HepG2 (cell line): ENCODE results near the gene MB21D2. TPM values are rescaled to one million over a fixed set of nuclear protein-coding genes. Genes with fewer than 3 reads are reported as not detected.

Experiments
- ATAC-seq: fragments of 200-7000 bp; cut with Tn5 transposase; 3 replicates; pipeline ENCODE4 v1.9.1; 2020; ENCODE audit warnings: mild to moderate bottlenecking, moderate library complexity
- BruUV-seq: library from RNA; stranded (reverse); fragments of 400-500 nt; replicated peaks from 2 replicates; lab custom pipeline; 2021; lab: Mats Ljungman, UMichigan
- CTCF ChIA-PET: fragments of 300-600 bp; formaldehyde crosslinking; extraction: SDS; loops from one replicate; lab custom pipeline; 2021; ENCODE audit warnings: low total read pairs, inconsistent platforms, low intra/inter-chr PET ratio; lab: Yijun Ruan, JAX
- POLR2A ChIA-PET: fragments of 350-600 bp; sonication (Branson Sonifier 250); formaldehyde crosslinking; loops from one replicate; lab custom pipeline; 2020; ENCODE audit warnings: antibody characterized with exemption, inconsistent platforms; lab: Yijun Ruan, JAX
- DNase-seq: peaks from one replicate; pipeline ENCODE4 v3.0.0-alpha.2; 2015; ENCODE audit warnings: low spot score
- FAIRE-seq: peaks from 3 replicates; lab custom pipeline; 2011; peaks lifted over from hg19 to GRCh38; lab: Jason Lieb, UNC
- H2AFZ ChIP-seq: one replicate; pipeline ENCODE4 v1.6.1; 2011; ENCODE audit warnings: low read length, inconsistent platforms
- H3K27ac ChIP-seq: fragments of 300-600 bp; 3 replicates; pipeline ENCODE4 v1.8.0; 2011; ENCODE audit warnings: mixed run types, mild to moderate bottlenecking, mixed read lengths, low read length, inconsistent platforms; ENCODE audit not compliant: insufficient read depth; ENCODE audit errors: extremely low read length
- H3K27me3 ChIP-seq, 2 experiments: fragments of 200-600 bp in 1 of 2; 2 replicates in 1 of 2; 3 replicates in 1 of 2; pipeline versions ENCODE4 v1.6.0 to v1.8.0; 2011; ENCODE audit warnings: low read length in 2 of 2, mild to moderate bottlenecking in 2 of 2, moderate library complexity in 2 of 2, inconsistent platforms in 1 of 2; ENCODE audit not compliant: insufficient read depth in 2 of 2, control insufficient read depth in 1 of 2
- H3K36me3 ChIP-seq, 2 experiments: fragments of 200-600 bp in 1 of 2; replicated peaks in 1 of 2; 2 replicates in 1 of 2; 3 replicates in 1 of 2; pipeline versions ENCODE4 v1.5.1 to v1.8.0; 2011; ENCODE audit warnings: low read length in 2 of 2, inconsistent platforms in 1 of 2; ENCODE audit not compliant: insufficient read depth in 2 of 2, control insufficient read depth in 1 of 2
- H3K4me1 ChIP-seq: 2 replicates; pipeline ENCODE4 v1.5.1; 2012; ENCODE audit warnings: low read length, inconsistent platforms; ENCODE audit not compliant: insufficient read depth
- H3K4me2 ChIP-seq: 2 replicates; pipeline ENCODE4 v1.6.0; 2011; ENCODE audit warnings: low read depth, low read length, inconsistent platforms
- H3K4me3 ChIP-seq, 3 experiments: fragments of 200-600 bp in 1 of 3; sonication (generic), shearing (Covaris generic) in 1 of 3; replicated peaks in 1 of 3; 2 replicates each; pipeline ENCODE4 v1.5.1; 2011 to 2016; ENCODE audit warnings: low read length in 3 of 3, inconsistent platforms in 2 of 3, low read depth in 2 of 3, mild to moderate bottlenecking in 2 of 3, control low read depth in 1 of 3, mixed read lengths in 1 of 3; ENCODE audit not compliant: insufficient read depth in 1 of 3
- H3K79me2 ChIP-seq: one replicate; pipeline ENCODE4 v1.6.1; 2011; ENCODE audit warnings: low read length, inconsistent platforms; ENCODE audit not compliant: insufficient read depth
- H3K9ac ChIP-seq: 2 replicates; pipeline ENCODE4 v1.6.0; 2011; ENCODE audit warnings: mild to moderate bottlenecking, low read depth, low read length, inconsistent platforms; ENCODE audit not compliant: insufficient read depth
- H3K9me3 ChIP-seq: 2 replicates; pipeline ENCODE4 v1.5.1; 2012; ENCODE audit warnings: mild to moderate bottlenecking, low read length
- H4K20me1 ChIP-seq: 2 replicates; pipeline ENCODE4 v1.6.0; 2011; ENCODE audit warnings: inconsistent platforms, mild to moderate bottlenecking, low read length, moderate library complexity; ENCODE audit not compliant: insufficient read depth
- ATF7 ChIP-seq, 2 experiments: fragments of 450-650 bp in 1 of 2; sonication (generic) in 1 of 2; formaldehyde crosslinking in 1 of 2; IDR thresholded peaks; 2 replicates each; pipeline versions ENCODE4 v1.4.0 to v1.6.1; 2016 to 2020; ENCODE audit warnings: antibody characterized with exemption in 1 of 2, mild to moderate bottlenecking in 1 of 2, missing genetic modification reagents in 1 of 2
- FOXO1 ChIP-seq: sonication (generic); formaldehyde crosslinking; IDR thresholded peaks from 2 replicates; pipeline ENCODE4 v1.4.0; 2020; ENCODE audit warnings: missing genetic modification reagents
- GLI4 ChIP-seq: sonication (generic); formaldehyde crosslinking; IDR thresholded peaks from 2 replicates; pipeline ENCODE4 v1.5.1; 2020; ENCODE audit warnings: missing genetic modification reagents, mild to moderate bottlenecking, moderate library complexity, borderline replicate concordance
- ISX ChIP-seq: sonication (generic); formaldehyde crosslinking; conservative IDR thresholded peaks from 2 replicates; pipeline ENCODE4 v1.5.0; 2020; ENCODE audit warnings: missing genetic modification reagents
- MYNN ChIP-seq: sonication (generic); formaldehyde crosslinking; IDR thresholded peaks from 2 replicates; pipeline ENCODE4 v1.4.0; 2020; ENCODE audit warnings: mild to moderate bottlenecking, low read depth, missing genetic modification reagents
- SCMH1 ChIP-seq: sonication (generic); formaldehyde crosslinking; IDR thresholded peaks from 2 replicates; pipeline ENCODE4 v1.9.0; 2021; ENCODE audit warnings: missing genetic modification reagents, mild to moderate bottlenecking, borderline replicate concordance
- TEAD2 ChIP-seq: sonication (generic); formaldehyde crosslinking; IDR thresholded peaks from 2 replicates; pipeline ENCODE4 v1.9.0; 2021; ENCODE audit warnings: missing genetic modification reagents
- ZC3H13 ChIP-seq: sonication (generic); formaldehyde crosslinking; IDR thresholded peaks from 2 replicates; pipeline ENCODE4 v1.8.1; 2023; ENCODE audit warnings: mild to moderate bottlenecking, missing genetic modification reagents, moderate library complexity
- ZNF207 ChIP-seq: fragments of 450-650 bp; IDR thresholded peaks from 2 replicates; pipeline ENCODE4 v1.6.1; 2016; ENCODE audit warnings: antibody characterized with exemption, borderline replicate concordance
- ZNF292 ChIP-seq: sonication (generic); formaldehyde crosslinking; IDR thresholded peaks from 2 replicates; pipeline ENCODE4 v1.8.1; 2022; ENCODE audit warnings: mild to moderate bottlenecking, low read depth, missing genetic modification reagents, borderline replicate concordance
- ZNF589 ChIP-seq: sonication (generic); formaldehyde crosslinking; conservative IDR thresholded peaks from 2 replicates; pipeline ENCODE4 v1.8.0; 2022; ENCODE audit warnings: mild to moderate bottlenecking, moderate library complexity, missing genetic modification reagents
- ZNF644 ChIP-seq: IDR thresholded peaks from 2 replicates; pipeline ENCODE4 v1.6.1; 2016; ENCODE audit warnings: low read depth
- ZNF720 ChIP-seq: sonication (generic); formaldehyde crosslinking; IDR thresholded peaks from 2 replicates; pipeline ENCODE4 v1.4.0; 2020; ENCODE audit warnings: missing genetic modification reagents
- ZNF790 ChIP-seq: sonication (generic); formaldehyde crosslinking; IDR thresholded peaks from 2 replicates; pipeline ENCODE4 v1.8.0; 2022; ENCODE audit warnings: missing genetic modification reagents, mild to moderate bottlenecking, borderline replicate concordance
- WGBS: methylation state at CpG from one replicate; pipeline ENCODE4 v1.1.6; 2017; ENCODE audit warnings: low lambda C conversion rate; 5-methylcytosine and 5-hydroxymethylcytosine counted together
- in situ Hi-C: cut with HindIII; loops from 2 replicates; pipeline ENCODE4 v1.10.0; 2017; ENCODE audit warnings: low pct_unique_long_range_greater_than_20kb; ENCODE audit not compliant: extremely low pct_ligation_motif_present
- intact Hi-C: fragments of 100-400 bp; cut with micrococcal nuclease; formaldehyde crosslinking; loops from one replicate; pipeline ENCODE4 v1.10.0; 2022; ENCODE audit not compliant: unreplicated experiment
- polyA plus RNA-seq, 8 experiments: library from polyadenylated mRNA; depleted of rRNA in 3 of 8; stranded (reverse) in 7 of 8; unstranded in 1 of 8; fragments of >200 nt; fragmentation: Illumina TruSeq in 4 of 8; extraction: Trizol in 4 of 8; gene quantifications; 2 replicates each; pipeline versions ENCODE4 v1.2.1 to v1.2.3, GENCODE V29; 2011 to 2016; ENCODE audit warnings: low read depth in 4 of 8, missing spikeins in 1 of 8, mixed read lengths in 1 of 8; ENCODE audit not compliant: insufficient read depth in 1 of 8
- total RNA-seq, 5 experiments: library from RNA; depleted of rRNA; stranded (reverse); fragments of >200 nt; fragmentation: Illumina TruSeq; extraction: Trizol; gene quantifications; 2 replicates each; pipeline ENCODE4 v1.2.3, GENCODE V29; 2016; ENCODE audit warnings: low read depth in 1 of 5
- TF ChIP-seq, protein P1 (sequence below): sonication (generic); formaldehyde crosslinking; IDR thresholded peaks from 2 replicates; pipeline ENCODE4 v1.4.0; 2020; ENCODE audit warnings: missing genetic modification reagents
- TF ChIP-seq, protein P2 (sequence below): sonication (generic); formaldehyde crosslinking; IDR thresholded peaks from 2 replicates; pipeline ENCODE4 v1.5.1; 2020; ENCODE audit warnings: missing genetic modification reagents, mild to moderate bottlenecking, borderline replicate concordance
- TF ChIP-seq, protein P3 (sequence below): sonication (generic); formaldehyde crosslinking; IDR thresholded peaks from 2 replicates; pipeline ENCODE4 v1.5.0; 2020; ENCODE audit warnings: missing genetic modification reagents

Gene MB21D2
- total and polyA plus RNA-seq, 2 of the 13 experiments (the other 11 are each of a cell fraction or from before 2014, with no cell fraction given) = 0.90 to 1.6 TPM

DNA sequence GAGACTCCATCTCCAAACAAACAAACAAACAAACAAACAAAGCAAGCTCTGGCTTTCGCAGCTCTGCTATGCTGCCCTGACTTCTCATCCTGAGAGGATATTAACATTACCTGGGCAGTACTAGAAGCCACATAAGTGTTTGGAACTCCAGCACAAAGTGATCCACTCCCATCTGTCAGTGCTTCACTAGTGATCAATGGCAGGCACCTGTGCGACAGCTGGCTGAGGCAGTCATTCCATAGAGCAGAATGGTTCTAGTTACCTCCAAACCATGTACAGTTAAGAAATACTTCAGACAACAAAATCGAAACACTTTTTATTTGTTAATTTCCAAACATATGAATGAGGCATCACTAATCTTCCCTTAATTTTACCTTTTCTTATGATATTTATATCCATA lies 2.8 kb upstream of the MB21D2 start:
- Histone ChIP-seq H3K9ac (no peak overlapping the region), H3K4me3 (no peak overlapping the region), H3K27me3 (peaks cover 0 to 28% of the 10 kb centered on the region in 2 experiments; a peak in 2 of 5 replicates), H3K27ac (no peak overlapping the region), H3K4me2 (no peak overlapping the region), H4K20me1 (0 out of 2 replicates have a peak, but pooled peaks cover 8% of the 10 kb centered on the region), H2AFZ (no peak overlapping the region), H3K4me1 (peaks cover 16% of the 10 kb centered on the region), H3K79me2 (no peaks in the 10 kb centered on the region), H3K36me3 (no peaks in the 10 kb centered on the region), H3K9me3 (no peaks in the 10 kb centered on the region)
- intact Hi-C loops = no loop called here
- TF ChIP-seq TEAD2 (CRISPR knock-in tag) = no peak
- no peak for TF ChIP-seq SCMH1 (CRISPR knock-in tag)
- TF ChIP-seq, protein P1, sequence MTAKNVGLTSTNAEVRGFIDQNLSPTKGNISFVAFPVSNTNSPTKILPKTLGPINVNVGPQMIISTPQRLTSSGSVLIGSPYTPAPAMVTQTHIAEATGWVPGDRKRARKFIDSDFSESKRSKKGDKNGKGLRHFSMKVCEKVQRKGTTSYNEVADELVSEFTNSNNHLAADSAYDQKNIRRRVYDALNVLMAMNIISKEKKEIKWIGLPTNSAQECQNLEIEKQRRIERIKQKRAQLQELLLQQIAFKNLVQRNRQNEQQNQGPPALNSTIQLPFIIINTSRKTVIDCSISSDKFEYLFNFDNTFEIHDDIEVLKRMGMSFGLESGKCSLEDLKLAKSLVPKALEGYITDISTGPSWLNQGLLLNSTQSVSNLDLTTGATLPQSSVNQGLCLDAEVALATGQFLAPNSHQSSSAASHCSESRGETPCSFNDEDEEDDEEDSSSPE (CRISPR knock-in tag) = no peak
- TF ChIP-seq ISX (CRISPR knock-in tag) = no peak
- TF ChIP-seq ZNF207 = no peak
- ChIA-PET POLR2A (no interaction called here), CTCF (no interaction called here)
- in situ Hi-C loops = loop anchor here (25.0 kb wide), 1 partner anchor 667 kb away; the partner anchor contains the start of gene OPA1
- BruUV-seq = no TSS peak
- DNase-seq (no peak), ATAC-seq (no peak), FAIRE-seq (no peak)
- WGBS = 49% methylated on average over 3 of the region's 3 CpGs

DNA sequence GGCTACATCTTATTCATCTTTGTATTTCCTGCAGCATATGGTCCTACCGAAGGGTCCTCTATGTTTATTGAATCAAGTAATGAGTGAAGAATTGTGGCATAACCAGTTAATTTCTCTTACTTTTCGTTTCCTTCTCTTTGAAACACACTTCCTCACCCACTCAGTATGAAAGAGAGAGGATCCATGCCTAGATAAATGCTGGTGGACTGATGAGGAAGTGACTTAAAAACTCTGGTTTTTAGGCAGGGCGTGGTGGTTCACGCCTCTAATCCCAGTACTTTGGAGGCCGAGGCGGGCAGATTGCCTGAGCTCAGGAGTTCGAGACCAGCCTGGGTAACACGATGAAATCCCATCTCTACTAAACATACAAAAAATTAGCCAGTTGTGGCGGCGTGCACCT lies 2.2 kb upstream of the MB21D2 start:
- Histone ChIP-seq H3K36me3 (no peaks in the 10 kb centered on the region), H3K27me3 (peaks cover 0 to 28% of the 10 kb centered on the region in 2 experiments; a peak in 2 of 5 replicates), H3K79me2 (no peaks in the 10 kb centered on the region), H4K20me1 (0 out of 2 replicates have a peak, but pooled peaks cover 8% of the 10 kb centered on the region), H3K9ac (no peak overlapping the region), H2AFZ (no peak overlapping the region), H3K9me3 (no peaks in the 10 kb centered on the region), H3K4me2 (no peak overlapping the region), H3K4me1 (peaks cover 16% of the 10 kb centered on the region), H3K4me3 (no peak overlapping the region), H3K27ac (no peak overlapping the region)
- WGBS = 63% methylated on average over 10 of the region's 10 CpGs
- intact Hi-C loops (loop anchor here (5.0 to 10.0 kb wide), 2 partner anchors 43 to 65 kb away; no protein-coding TSS in a partner anchor), in situ Hi-C loops (loop anchor here (25.0 kb wide), 1 partner anchor 667 kb away; the partner anchor contains the start of gene OPA1)
- FAIRE-seq (no peak), ATAC-seq (no peak), DNase-seq (no peak)
- ChIA-PET POLR2A (no interaction called here), CTCF (no interaction called here)
- no TSS peak for BruUV-seq
- TF ChIP-seq ZNF644 (CRISPR knock-in tag) (no peak), ATF7 (IDR thresholded peaks at IDR 0.05) (no peak), ATF7 (CRISPR knock-in tag; IDR thresholded peaks at IDR 0.05) (no peak), FOXO1 (CRISPR knock-in tag) (no peak), ZNF790 (no peak), MYNN (CRISPR knock-in tag) (no peak), ZNF720 (CRISPR knock-in tag) (no peak), ZC3H13 (CRISPR knock-in tag) (no peak), ZNF589 (CRISPR knock-in tag) (no peak), GLI4 (CRISPR knock-in tag) (no peak), ZNF292 (no peak)
- TF ChIP-seq, protein P2, sequence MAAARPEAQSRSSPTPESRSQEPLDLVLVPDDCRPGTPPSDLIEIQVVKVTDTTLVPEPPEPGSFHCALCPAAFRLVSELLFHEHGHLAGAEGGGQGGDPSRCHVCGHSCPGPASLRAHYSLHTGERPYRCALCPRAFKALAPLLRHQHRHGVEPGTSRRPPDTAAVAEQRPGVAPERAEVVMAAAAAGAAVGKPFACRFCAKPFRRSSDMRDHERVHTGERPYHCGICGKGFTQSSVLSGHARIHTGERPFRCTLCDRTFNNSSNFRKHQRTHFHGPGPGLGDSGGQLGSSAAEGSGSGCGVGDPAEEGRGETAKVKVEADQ (CRISPR knock-in tag) = no peak
- TF ChIP-seq, protein P3, sequence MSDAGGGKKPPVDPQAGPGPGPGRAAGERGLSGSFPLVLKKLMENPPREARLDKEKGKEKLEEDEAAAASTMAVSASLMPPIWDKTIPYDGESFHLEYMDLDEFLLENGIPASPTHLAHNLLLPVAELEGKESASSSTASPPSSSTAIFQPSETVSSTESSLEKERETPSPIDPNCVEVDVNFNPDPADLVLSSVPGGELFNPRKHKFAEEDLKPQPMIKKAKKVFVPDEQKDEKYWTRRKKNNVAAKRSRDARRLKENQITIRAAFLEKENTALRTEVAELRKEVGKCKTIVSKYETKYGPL = no peak
